GM12878 (cell line): ENCODE data around the gene TMED7. TPM values are rescaled to one million over a fixed set of nuclear protein-coding genes. Genes with fewer than 3 reads are reported as not detected.

ENCODE experiments used
- ATAC-seq: fragments of 200-7000 bp; cut with Tn5 transposase; 3 replicates; pipeline ENCODE4 v1.9.1; 2020; ENCODE audit warnings: mild to moderate bottlenecking, moderate library complexity
- BruUV-seq: library from RNA; stranded (reverse); fragments of 400-500 nt; replicated peaks from 2 replicates; lab custom pipeline; 2021; lab: Mats Ljungman, UMichigan
- CTCF ChIA-PET: fragments of 300-600 bp; sonication (Branson Sonifier 250); formaldehyde crosslinking; extraction: SDS; loops from one replicate; lab custom pipeline; 2021; ENCODE audit warnings: inconsistent platforms; lab: Yijun Ruan, JAX
- POLR2A ChIA-PET: fragments of 350-600 bp; formaldehyde crosslinking; extraction: SDS; loops from one replicate; lab custom pipeline; 2021; ENCODE audit warnings: inconsistent platforms; lab: Charles Lee
- RAD21 ChIA-PET: fragments of 300-600 bp; sonication (Branson Sonifier 250); formaldehyde crosslinking; loops from one replicate; lab custom pipeline; 2023; ENCODE audit warnings: antibody characterized with exemption; ENCODE audit not compliant: unreplicated experiment; lab: Charles Lee
- SMC1A ChIA-PET: fragments of 300-600 bp; sonication (Branson Sonifier 250); formaldehyde crosslinking; loops from one replicate; lab custom pipeline; 2023; ENCODE audit not compliant: unreplicated experiment, uncharacterized antibody; lab: Charles Lee
- DNase-seq: peaks from one replicate; pipeline ENCODE4 v3.0.0-alpha.2; 2011; ENCODE audit warnings: low read depth, low spot score
- FAIRE-seq: peaks from 3 replicates; lab custom pipeline; 2011; peaks lifted over from hg19 to GRCh38; lab: Jason Lieb, UNC
- H2AFZ ChIP-seq: 2 replicates; pipeline ENCODE4 v1.6.0; 2011; ENCODE audit warnings: low read depth, low read length, control low read depth; ENCODE audit not compliant: control insufficient read depth
- H3K27ac ChIP-seq: 2 replicates; pipeline ENCODE4 v1.5.1; 2011; ENCODE audit warnings: control low read depth; ENCODE audit not compliant: control insufficient read depth, insufficient read depth
- H3K27me3 ChIP-seq, 2 experiments: replicated peaks in 1 of 2; 2 replicates each; pipeline versions ENCODE4 v1.6.0 to v1.6.1; 2011; ENCODE audit warnings: low read length in 1 of 2; ENCODE audit not compliant: control insufficient read depth in 2 of 2, insufficient read depth in 2 of 2
- H3K36me3 ChIP-seq, 2 experiments: 2 replicates each; pipeline ENCODE4 v1.5.1; 2011; ENCODE audit warnings: low read length in 1 of 2; ENCODE audit not compliant: control insufficient read depth in 2 of 2, insufficient read depth in 2 of 2
- H3K4me1 ChIP-seq: 2 replicates; pipeline ENCODE4 v1.6.1; 2011; ENCODE audit warnings: mild to moderate bottlenecking, low read length, moderate library complexity, mixed read lengths; ENCODE audit not compliant: control insufficient read depth, insufficient read depth
- H3K4me2 ChIP-seq: 2 replicates; pipeline ENCODE4 v1.6.0; 2011; ENCODE audit warnings: control low read depth; ENCODE audit not compliant: control insufficient read depth, insufficient read depth
- H3K4me3 ChIP-seq: fragments of 200-600 bp; sonication (generic); 2 replicates; pipeline ENCODE4 v1.5.1; 2016
- H3K79me2 ChIP-seq: 2 replicates; pipeline ENCODE4 v1.6.0; 2011; ENCODE audit warnings: low read length; ENCODE audit not compliant: control insufficient read depth, insufficient read depth
- H3K9ac ChIP-seq: 2 replicates; pipeline ENCODE4 v1.8.0; 2011; ENCODE audit warnings: low read length, control low read depth, mixed read lengths; ENCODE audit not compliant: control insufficient read depth, insufficient read depth
- H3K9me3 ChIP-seq: replicated peaks from 3 replicates; pipeline ENCODE4 v1.5.1; 2011; ENCODE audit warnings: mild to moderate bottlenecking, low read length; ENCODE audit not compliant: control insufficient read depth, insufficient read depth
- H4K20me1 ChIP-seq: 2 replicates; pipeline ENCODE4 v1.6.0; 2011; ENCODE audit not compliant: control insufficient read depth, insufficient read depth
- BMI1 ChIP-seq: fragments of 450-650 bp; IDR thresholded peaks from 2 replicates; pipeline ENCODE4 v1.6.1; 2016; ENCODE audit warnings: mild to moderate bottlenecking, moderate library complexity, borderline replicate concordance
- CHD4 ChIP-seq: fragments of 200-600 bp; sonication (generic); IDR thresholded peaks from 2 replicates; pipeline ENCODE4 v1.6.1; 2016; ENCODE audit warnings: mild to moderate bottlenecking
- E2F8 ChIP-seq: fragments of 450-650 bp; IDR thresholded peaks from 2 replicates; pipeline ENCODE4 v1.6.1; 2018; ENCODE audit warnings: mild to moderate bottlenecking, low read depth, moderate library complexity; ENCODE audit not compliant: partially characterized antibody
- EGR1 ChIP-seq, 2 experiments: IDR thresholded peaks; 1 replicate in 1 of 2; 2 replicates in 1 of 2; pipeline ENCODE4 v1.6.1; 2011 to 2012; ENCODE audit warnings: low read depth in 2 of 2, low read length in 2 of 2, borderline replicate concordance in 1 of 2, mild to moderate bottlenecking in 1 of 2, moderate library complexity in 1 of 2
- EZH2 ChIP-seq: IDR thresholded peaks from 2 replicates; pipeline ENCODE4 v1.6.1; 2012; ENCODE audit warnings: low read depth, mild to moderate bottlenecking, control low read depth, inconsistent platforms, low read length, borderline replicate concordance; ENCODE audit not compliant: control insufficient read depth
- FOXM1 ChIP-seq: IDR thresholded peaks from 2 replicates; pipeline ENCODE4 v1.6.1; 2012; ENCODE audit warnings: low read depth, mild to moderate bottlenecking, inconsistent platforms, low read length, moderate library complexity
- LARP7 ChIP-seq: fragments of 450-650 bp; IDR thresholded peaks from 2 replicates; pipeline ENCODE4 v1.6.1; 2017; ENCODE audit warnings: mild to moderate bottlenecking
- MEF2B ChIP-seq: fragments of 450-650 bp; IDR thresholded peaks from 2 replicates; pipeline ENCODE4 v1.6.1; 2018; ENCODE audit warnings: mild to moderate bottlenecking, moderate library complexity; ENCODE audit not compliant: partially characterized antibody, poor library complexity, severe bottlenecking
- NR2F1 ChIP-seq: fragments of 450-650 bp; conservative IDR thresholded peaks from 2 replicates; pipeline ENCODE4 v1.6.1; 2017; ENCODE audit warnings: mild to moderate bottlenecking
- RELA ChIP-seq: fragments of 450-650 bp; IDR thresholded peaks from 2 replicates; pipeline ENCODE4 v1.8.0; 2014; ENCODE audit warnings: borderline replicate concordance; ENCODE audit not compliant: partially characterized antibody
- RUNX3 ChIP-seq: IDR thresholded peaks from 2 replicates; pipeline ENCODE4 v1.6.1; 2012; ENCODE audit warnings: low read length, inconsistent platforms
- SMAD1 ChIP-seq: fragments of 450-650 bp; IDR thresholded peaks from 2 replicates; pipeline ENCODE4 v1.6.1; 2018; ENCODE audit warnings: mild to moderate bottlenecking, low read depth; ENCODE audit not compliant: partially characterized antibody
- TCF12 ChIP-seq: IDR thresholded peaks from 2 replicates; pipeline ENCODE4 v1.6.1; 2011; ENCODE audit warnings: low read depth, mild to moderate bottlenecking, low read length
- WGBS: methylation state at CpG from one replicate; pipeline ENCODE4 v1.1.6; 2016; ENCODE audit warnings: low lambda C conversion rate; ENCODE audit not compliant: insufficient replicate concordance, insufficient coverage; ENCODE audit errors: missing lambda C conversion rate; 5-methylcytosine and 5-hydroxymethylcytosine counted together
- in situ Hi-C: fragments of 300-500 bp; cut with MboI; formaldehyde crosslinking; loops from 9 replicates; pipeline ENCODE4 v1.14.3; 2018; ENCODE audit warnings: mixed read lengths
- intact Hi-C: fragments of 100-400 bp; cut with micrococcal nuclease; formaldehyde crosslinking; loops from one replicate; pipeline ENCODE4 v1.14.2; 2022; ENCODE audit not compliant: unreplicated experiment
- polyA plus RNA-seq, 11 experiments: library from polyadenylated mRNA; depleted of rRNA in 4 of 11; unstranded in 6 of 11; stranded (reverse) in 5 of 11; fragments of >200 nt; fragmentation: Nextera tagmentation in 4 of 11; fragmentation: Illumina TruSeq in 1 of 11; extraction: Ambion mirVana in 4 of 11; extraction: Trizol in 1 of 11; gene quantifications; 1 replicate in 1 of 11; 2 replicates in 10 of 11; pipeline versions ENCODE4 v1.2.1 to v1.2.3, GENCODE V29; 2011 to 2016; ENCODE audit warnings: inconsistent platforms in 2 of 11, missing spikeins in 2 of 11, low read depth in 1 of 11
- total RNA-seq, 4 experiments: library from RNA; depleted of rRNA in 3 of 4; stranded (reverse); fragments of >200 nt in 3 of 4; fragmentation: Illumina TruSeq in 1 of 4; extraction: Trizol in 1 of 4; gene quantifications; 2 replicates each; pipeline versions ENCODE4 v1.2.1 to v1.2.3, GENCODE V29; 2013 to 2021

Gene TMED7
- total and polyA plus RNA-seq, 10 of the 15 experiments (the other 5 are each of a cell fraction or from before 2014, with no cell fraction given) = 8.0 to 37.3 (median 25.2) TPM

GRCh38 chr5:115580941-115581340, 44.9 kb downstream of the TMED7 start:
- TF ChIP-seq NR2F1 (no peak), TCF12 (no peak), EGR1 (IDR thresholded peaks at IDR 0.05; ENCODE audit: borderline replicate concordance in 1 of 2, low read depth in 2 of 2, low read length in 2 of 2) (no peak), EZH2 (no peak), BMI1 (no peak), CHD4 (no peak), RELA (no peak), SMAD1 (no peak), MEF2B (no peak), LARP7 (no peak), RUNX3 (no peak), E2F8 (no peak), FOXM1 (no peak)
- peaks cover 38% of the 10 kb centered on the region for H3K4me1 ChIP-seq
- in situ Hi-C loops = loop anchor here (25.0 kb wide), 1 partner anchor 1144 kb away; no protein-coding TSS in a partner anchor
- ChIA-PET SMC1A (interaction anchor here (0.6 to 2.4 kb wide), 6 partner anchors 11 to 271 kb away, joined by 3 to 9 read pairs (median 4); no protein-coding TSS in a partner anchor), RAD21 (interaction anchor here (1.0 to 1.6 kb wide), 8 partner anchors 8 to 271 kb away, joined by 3 to 5 read pairs (median 4); no protein-coding TSS in a partner anchor), CTCF (interaction anchor here (0.6 to 3.5 kb wide), 5 partner anchors 19 to 270 kb away, joined by 3 to 36 read pairs (median 4); partner anchors contain the start of gene FEM1C), POLR2A (no interaction called here)
- no peak overlapping the region for H2AFZ ChIP-seq
- H3K36me3 ChIP-seq = 0 out of 4 replicates have a peak, but pooled peaks cover 0 to 4% of the 10 kb centered on the region in 2 experiments
- no peak overlapping the region for H3K9ac ChIP-seq
- FAIRE-seq = no peak
- 100% methylated on average over 2 of the region's 2 CpGs for WGBS
- no peak for DNase-seq
- ATAC-seq = no peak
- no peak overlapping the region for H3K27ac ChIP-seq
- H3K79me2 ChIP-seq = peaks cover 6% of the 10 kb centered on the region
- intact Hi-C loops = no loop called here
- H3K4me3 ChIP-seq = no peak overlapping the region
- H3K9me3 ChIP-seq = peaks cover 10% of the 10 kb centered on the region; the same call in 2 of the 3 replicates
- no peaks in the 10 kb centered on the region for H4K20me1 ChIP-seq
- H3K4me2 ChIP-seq = no peak overlapping the region
- no peaks in the 10 kb centered on the region for H3K27me3 ChIP-seq
- no TSS peak for BruUV-seq
